ENCODE data around the gene IPPK.

DNA sequence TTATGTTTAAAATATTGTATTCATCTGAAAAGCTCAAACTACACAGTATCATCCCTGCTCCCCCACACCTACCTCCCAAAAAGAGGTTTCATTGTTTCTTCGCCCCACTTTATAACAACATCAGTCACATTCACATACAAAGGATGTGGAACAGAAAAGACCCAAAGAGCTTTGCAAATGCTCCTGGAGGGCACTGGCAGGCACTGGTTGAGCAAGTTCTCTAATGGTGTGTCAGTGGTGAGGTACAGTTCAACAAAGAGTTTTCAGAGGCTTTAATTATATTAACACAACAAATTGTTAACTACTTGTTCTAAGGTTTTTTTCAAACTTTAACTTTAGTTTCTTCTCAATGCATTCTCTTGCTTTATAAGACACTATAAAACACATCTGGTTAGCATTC lies 80.0 kb downstream of the IPPK start:
- TF ChIP-seq CTCF (IDR thresholded peaks at IDR 0.05; ENCODE audit: low read length) = no peak
- no peak for TF ChIP-seq EZH2phosphoT487 (IDR thresholded peaks at IDR 0.05; ENCODE audit: low read length)
- TF ChIP-seq EZH2 (optimal IDR thresholded peaks at IDR 0.05; ENCODE audit: low read depth, low read length) = no peak
